NOMO-1 (cell line): ENCODE measurements around the gene RAET1E.
"Not testable (repeated sequence)": the region's sequence is repeated elsewhere in the genome, so short reads cannot be mapped to it uniquely, and the experiment has no call there.

Source experiments
- DNase-seq, 2 experiments: peaks; one replicate each; lab custom pipeline; 2025; ENCODE audit not compliant: unreplicated experiment in 2 of 2; lab: John Stamatoyannopoulos, UW

Gene RAET1E

GRCh38 chr6:149891864-149892263, 6.0 kb downstream of the RAET1E start:
- DNase-seq = not testable (repeated sequence)

DNA sequence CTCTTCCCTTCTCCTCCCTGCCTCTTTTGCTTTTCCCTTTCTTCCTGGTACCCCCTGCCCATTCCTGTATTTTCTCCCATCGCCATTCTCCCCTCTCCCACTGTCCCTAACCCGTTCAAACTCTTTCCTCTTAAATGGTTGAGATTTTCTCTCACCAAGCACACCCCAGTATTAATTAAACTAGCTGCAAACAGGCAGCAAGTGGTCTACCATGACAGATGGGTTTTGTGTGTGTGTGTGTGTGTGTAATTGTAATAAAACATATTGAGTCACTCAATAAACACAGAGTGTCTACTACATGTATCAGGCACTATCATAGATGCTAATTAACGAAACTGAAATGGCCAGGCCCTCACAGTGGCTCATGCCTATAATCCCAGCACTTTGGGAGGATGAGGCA, 6.7 kb downstream of the RAET1E start:
- no peak for DNase-seq

DNA sequence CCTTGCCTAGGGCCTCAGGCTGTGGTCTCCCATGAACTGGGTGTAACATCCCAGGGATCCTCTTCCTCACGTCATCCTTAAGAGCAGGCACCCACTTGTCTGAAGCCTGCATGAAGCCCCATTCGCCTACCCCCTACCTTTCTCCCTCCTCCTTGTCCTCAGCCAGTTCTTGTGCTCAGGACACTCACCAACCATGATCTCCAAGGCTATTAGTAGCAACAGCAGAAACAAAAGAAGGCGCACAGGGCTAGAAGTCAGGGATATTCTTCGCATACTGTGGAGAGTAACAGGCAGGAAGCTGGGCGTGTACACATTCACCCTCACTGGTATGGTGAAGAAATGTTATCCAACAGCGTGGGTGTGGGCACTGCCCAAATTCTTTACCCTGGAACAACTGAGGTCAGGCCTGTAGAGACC, 7.3 kb downstream of the RAET1E start:
- no peak for DNase-seq

DNA sequence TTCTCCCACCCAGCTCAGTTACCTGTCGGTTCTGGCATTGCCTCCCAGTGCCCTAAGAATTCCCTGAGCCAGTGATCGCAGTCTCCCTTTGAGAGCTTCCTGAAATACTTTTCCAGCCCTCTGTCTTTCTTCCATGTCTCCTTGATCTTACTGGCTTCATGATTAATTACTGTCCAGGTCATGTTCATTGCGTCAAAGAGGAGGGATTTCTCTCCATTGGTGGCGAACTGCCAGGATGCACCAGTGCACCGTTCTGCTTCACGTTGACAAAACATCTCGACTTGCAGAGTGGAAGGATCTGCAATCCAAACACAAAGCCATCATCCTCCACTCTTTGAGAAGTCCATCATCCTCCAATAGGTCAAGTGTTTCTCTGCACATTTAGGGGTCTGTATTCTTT, 8.6 kb downstream of the RAET1E start:
- no peak for DNase-seq

DNA sequence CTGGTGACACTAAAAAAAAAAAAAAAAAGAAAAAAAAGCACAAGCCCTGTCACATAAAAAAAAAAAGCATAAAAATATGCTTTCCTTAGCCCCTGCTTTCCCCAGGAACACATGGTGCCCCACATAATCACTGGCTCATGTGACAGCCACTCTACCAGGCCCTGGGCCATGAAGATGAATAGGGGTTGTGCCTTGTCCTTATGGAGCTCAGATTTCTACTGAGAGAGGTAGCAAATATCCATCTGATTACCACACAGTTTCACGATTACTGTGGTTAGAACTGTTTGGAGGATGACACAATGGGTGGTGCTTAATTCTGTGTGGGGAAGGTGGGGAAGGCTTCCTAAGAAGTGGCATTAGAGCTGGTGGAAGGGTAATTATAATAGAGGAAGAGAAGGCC, 9.3 kb downstream of the RAET1E start:
- peak; percentile 69 to 77 for DNase-seq

- no peak for DNase-seq
These were observed 9.8 kb downstream of the RAET1E start for GRCh38 chr6:149888093-149888492.

DNA sequence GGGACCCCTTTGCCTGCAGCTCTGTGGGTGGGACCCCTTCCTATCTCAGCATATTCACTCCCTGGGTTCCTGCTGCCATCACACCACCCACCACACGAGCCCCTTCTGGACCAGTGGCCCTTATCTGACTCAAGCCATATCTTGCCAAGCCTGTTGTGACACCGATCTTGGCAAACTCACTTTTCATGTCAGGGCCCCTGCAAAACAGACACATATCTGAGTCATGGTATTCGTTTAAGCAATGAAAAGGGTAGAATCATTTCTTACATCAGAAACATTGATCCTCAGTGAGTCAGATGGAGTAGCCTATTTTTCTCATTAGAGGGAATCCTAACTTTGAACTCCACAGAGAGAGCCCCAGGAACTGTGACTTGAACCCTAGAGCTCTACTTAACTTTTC, 10.6 kb downstream of the RAET1E start:
- DNase-seq = no peak

DNA sequence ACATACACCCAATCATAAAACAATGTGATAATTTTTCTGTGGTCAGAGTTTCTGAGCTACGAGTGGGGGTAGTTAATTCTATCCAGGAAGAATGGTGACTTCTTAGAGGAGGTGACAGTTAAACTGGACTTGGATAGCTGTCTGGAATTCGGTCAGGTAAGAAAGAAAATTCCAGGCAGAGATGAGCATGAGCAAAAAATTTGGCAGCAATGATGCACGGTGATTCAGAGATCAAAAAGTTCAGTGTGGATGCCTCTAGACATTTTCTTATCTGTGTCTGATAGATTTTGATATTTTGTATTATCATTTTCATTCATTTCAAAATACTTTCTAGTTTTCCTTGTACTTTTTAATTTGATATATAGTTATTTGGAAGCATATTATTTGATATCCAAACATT, 12.0 kb downstream of the RAET1E start:
- DNase-seq = no peak

DNA sequence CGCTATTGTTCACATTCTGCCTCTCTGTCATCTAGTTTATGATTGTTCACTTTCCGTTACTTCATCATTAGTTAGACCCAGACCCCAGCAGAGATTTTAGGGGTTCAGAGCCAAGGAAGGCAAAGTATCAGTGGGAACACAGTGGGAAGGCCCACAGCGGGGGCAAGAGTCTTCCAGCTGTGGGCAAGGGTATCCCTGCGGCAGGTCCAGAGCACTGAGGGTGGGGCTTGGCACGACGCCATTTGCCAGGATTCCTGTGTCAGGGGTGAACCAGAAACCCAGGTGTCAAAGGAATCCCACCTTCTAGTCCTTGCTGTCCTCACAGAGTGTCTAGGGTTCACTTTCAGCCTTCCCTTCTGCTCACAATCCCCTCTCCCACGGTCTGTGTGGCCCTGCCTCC, 13.3 kb downstream of the RAET1E start:
- no peak for DNase-seq

DNA sequence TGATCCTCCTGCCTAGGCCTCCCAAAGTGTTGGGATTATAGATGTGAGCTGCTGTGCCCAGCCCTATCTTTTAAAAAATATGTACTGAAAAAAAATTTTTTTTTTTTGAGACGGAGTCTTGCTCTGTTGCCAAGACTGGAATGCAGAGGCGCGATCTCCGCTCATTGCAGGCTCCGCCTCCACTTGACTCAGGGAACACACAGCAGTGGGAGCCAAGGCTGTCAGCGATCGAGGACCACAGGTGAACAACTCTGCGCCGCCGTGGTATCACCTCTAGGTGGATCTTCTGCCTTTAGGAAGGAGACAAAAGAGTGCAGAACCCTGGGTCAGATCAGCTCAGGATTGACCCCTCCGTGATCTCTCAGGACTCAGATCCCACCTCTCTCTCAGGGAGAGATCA, 13.7 kb downstream of the RAET1E start:
- no peak for DNase-seq

DNA sequence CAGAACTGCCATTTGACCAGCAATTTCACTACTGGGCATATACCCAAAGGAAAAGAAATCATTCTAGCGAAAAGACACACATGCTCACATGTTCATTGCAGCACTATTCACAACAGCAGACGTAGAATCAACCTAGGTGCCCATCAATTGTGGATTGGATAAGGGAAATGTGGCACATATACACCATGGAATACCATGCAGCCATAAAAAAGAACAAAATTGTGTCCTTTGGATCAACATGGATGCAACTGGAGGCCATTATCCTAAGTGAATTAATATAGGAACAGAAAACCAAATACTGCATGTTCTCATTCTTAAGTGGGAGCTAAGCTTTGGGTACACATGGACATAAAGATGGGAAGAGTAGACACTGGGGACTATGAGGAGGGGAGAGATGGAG, 16.1 kb downstream of the RAET1E start:
- no peak for DNase-seq

GRCh38 chr6:149881066-149881766, 16.7 kb downstream of the RAET1E start:
- DNase-seq = no peak

DNA sequence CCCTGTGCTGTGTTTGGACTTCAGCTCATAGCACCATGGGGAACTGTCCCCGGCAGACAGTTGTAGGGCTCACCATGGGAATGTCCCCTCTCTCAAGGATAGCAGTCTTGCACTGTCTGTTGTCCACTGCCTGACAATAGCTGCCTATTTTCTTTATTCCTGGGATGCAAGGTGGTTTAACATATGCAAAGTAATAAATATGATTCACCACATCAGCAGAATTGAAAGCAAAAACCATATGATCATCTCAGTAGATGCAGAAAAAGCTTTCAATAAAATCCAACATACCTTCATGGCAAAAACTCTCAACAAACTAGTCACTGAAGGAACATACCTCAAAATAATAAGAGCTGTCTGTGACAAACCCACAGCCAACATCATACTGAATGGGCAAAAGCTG, 20.3 kb downstream of the RAET1E start:
- DNase-seq = no peak

- DNase-seq = no peak
These were observed 21.5 kb downstream of the RAET1E start for GRCh38 chr6:149876241-149876933.

DNA sequence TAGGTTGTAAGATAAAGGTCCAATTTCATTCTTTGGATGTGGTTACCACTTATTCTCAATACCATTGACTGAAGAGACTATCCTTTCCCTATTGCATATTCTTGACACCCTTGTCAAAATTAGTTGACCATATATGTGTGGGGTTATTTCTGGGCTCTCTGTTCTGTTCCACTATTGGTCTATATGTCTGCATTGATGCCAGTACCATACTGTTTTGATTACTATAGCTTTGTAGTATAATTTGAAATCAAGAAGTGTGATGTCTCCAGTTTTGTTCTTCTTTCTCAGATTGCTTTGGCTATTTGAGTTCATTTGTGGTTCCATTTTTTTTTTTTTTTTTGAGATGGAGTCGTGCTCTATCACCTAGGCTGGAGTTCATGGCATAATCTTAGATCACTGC, 25.7 kb downstream of the RAET1E start:
- no peak for DNase-seq

DNA sequence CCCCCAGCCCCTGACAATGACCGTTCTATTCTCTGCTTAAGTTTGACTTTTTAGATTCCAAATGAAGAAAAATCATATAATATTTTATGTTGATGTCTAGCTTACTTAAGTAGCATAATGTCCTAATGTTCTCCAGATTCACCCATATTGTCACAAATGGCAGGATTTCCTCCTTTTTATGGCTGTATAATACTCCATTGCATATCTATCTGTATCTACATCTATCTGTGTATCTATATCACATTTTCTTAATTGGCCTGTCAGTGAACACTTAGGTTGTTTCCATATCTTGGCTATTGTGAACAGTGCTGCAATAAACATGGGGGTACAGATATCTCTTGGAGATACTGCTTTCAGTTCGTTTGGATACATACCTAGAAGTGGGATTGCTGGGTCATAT, 26.7 kb downstream of the RAET1E start:
- DNase-seq = no peak

DNA sequence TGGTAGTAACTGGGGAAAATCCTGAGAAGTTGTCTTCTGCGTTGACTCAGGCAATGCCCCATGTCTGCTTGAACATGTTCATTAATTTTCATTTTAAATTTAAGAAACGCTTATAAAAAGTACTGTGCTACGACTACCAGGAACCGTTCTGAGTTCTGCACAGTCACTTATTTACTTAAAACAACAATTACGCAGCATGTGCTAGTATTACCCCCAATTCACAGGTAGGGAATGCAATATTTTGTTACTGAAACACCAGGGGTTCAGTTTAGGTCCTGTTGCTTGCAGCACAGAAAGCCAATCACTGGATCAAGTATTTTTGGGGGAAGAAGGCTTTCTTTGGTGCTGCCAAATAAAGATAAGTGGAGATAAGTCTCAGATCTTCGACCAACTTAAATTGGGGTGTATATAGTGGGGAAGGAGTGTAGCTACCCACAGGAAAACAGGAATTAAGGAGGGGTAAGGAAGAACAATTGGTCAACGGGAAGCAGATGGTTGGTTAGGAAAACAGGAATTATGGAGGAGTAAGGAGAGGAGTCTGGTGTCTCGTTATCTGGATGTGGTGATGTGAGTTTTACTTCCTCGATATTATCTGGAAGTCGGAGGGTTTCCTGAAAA, 28.5 kb downstream of the RAET1E start:
- DNase-seq = no peak

GRCh38 chr6:149867876-149868640, 29.9 kb downstream of the RAET1E start:
- DNase-seq = peak; percentile 2

DNA sequence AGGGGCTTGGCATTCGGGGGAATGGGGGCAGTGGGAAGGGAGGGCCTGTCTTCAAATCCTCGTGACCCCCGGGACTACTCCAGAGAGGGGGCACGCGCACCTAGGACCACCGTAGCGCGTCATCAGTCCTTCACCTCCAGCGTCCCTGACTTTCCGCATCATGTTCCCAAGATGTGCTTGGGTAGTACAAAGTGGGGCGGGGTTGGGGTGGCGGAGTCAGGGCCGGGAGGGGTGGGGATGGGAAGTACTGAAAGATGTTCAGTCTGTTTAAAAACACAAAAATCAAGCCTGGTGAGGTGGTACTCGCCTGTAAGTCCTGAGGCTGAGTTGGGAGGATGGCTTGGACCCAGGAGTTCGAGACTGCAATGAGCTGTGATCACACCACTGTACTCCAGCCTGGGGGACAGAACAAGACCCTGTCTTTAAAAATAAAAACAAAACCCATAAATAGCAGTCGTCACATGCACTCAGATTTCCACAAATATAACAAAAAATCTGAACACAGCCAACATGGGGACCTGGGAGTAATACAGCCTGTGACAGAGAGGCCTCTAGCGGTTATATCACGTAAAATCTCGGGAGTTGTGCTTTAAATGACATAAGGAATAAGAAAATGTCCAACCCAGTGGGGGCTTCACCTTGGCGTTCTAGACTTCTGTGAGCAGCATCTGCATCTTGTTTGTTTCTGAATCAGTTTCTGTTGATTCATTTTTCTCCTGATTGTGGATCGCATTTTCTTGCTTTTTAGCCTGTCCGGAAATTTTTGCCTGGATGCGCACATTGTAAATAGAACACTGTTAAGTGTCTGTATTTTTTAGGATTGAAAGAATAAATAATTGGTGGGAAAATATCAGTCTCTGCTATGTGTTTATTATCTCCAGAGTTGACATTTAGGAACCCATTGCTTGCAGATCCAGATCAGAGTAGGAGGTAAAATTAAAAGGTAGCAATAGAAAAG, 33.1 kb downstream of the RAET1E start:
- DNase-seq = peak; percentile 56 to 65
